ENCODE data around the gene BLVRB. TPM values are rescaled to one million over a fixed set of nuclear protein-coding genes. Genes with fewer than 3 reads are reported as not detected.
A peak's percentile ranks its signal among the peaks of the same experiment; 100 is the strongest.

Gene BLVRB
- total RNA-seq, 1 experiment from 2014 or later = 45.6 TPM

- ATAC-seq (peak; percentile 88), DNase-seq (ENCODE audit: low read depth, low spot score) (no peak)
- H3K4me1 ChIP-seq (ENCODE audit: control insufficient read depth, insufficient read depth, low read length) = peaks cover 9% of the 10 kb centered on the region
- no peaks in the 10 kb centered on the region for H3K9me3 ChIP-seq (ENCODE audit: control insufficient read depth, insufficient read depth, low read depth, low read length)
- peak within 1 kb of the TSS; percentile 74 to 100 for H3K4me3 ChIP-seq (ENCODE audit: low read depth in 2 of 2, low read length in 2 of 2)
- H3K36me3 ChIP-seq (ENCODE audit: control insufficient read depth, insufficient read depth, low read length) = peaks cover 7% of the 10 kb centered on the region
- H3K27me3 ChIP-seq (ENCODE audit: control insufficient read depth, insufficient read depth, low read length) = no peaks in the 10 kb centered on the region
- TF ChIP-seq CTCF (IDR thresholded peaks at IDR 0.05) = no peak
- TF ChIP-seq TCF7L2 (IDR thresholded peaks at IDR 0.05; ENCODE audit: low read depth, low read length) = no peak
- peak; percentile 84; the same call in 1 of the 2 replicates for TF ChIP-seq POLR2AphosphoS5 (IDR thresholded peaks at IDR 0.05; ENCODE audit: low read depth, low read length)
- peak; percentile 68; the same call in 1 of the 2 replicates for TF ChIP-seq SIN3A (IDR thresholded peaks at IDR 0.05; ENCODE audit: borderline replicate concordance, insufficient read depth, low read depth, low read length)
- TF ChIP-seq REST (IDR thresholded peaks at IDR 0.05; ENCODE audit: insufficient read depth in 1 of 2, low read depth in 2 of 2, low read length in 1 of 2) = no peak
- in situ Hi-C loops (cut with HindIII; ENCODE audit: low pct_unique_long_range_greater_than_20kb, low sequenced_read_pairs) = no loop called here
- POLR2A ChIA-PET = interaction anchor here (0.7 kb wide), 1 partner anchor 9 kb away, joined by 9 read pairs; no protein-coding TSS in a partner anchor
- CTCF ChIA-PET = no interaction called here
- H3K27ac ChIP-seq (ENCODE audit: low read length) = peak within 1 kb of the TSS; percentile 89
- no TSS peak for BruUV-seq (replicated peaks)
- intact Hi-C loops (cut with micrococcal nuclease; ENCODE audit: unreplicated experiment) = loop anchor here (5.0 kb wide), 1 partner anchor 137 kb away; no protein-coding TSS in a partner anchor
These were observed 21.3 kb downstream of the BLVRB start, which contains the start of gene SERTAD3 for GRCh38 chr19:40444000-40444824. SERTAD3 (minus strand) TSS chr19:40444335; CDS start chr19:40442080, 2,255 bp downstream.

- ChIA-PET CTCF (interaction anchor here (0.6 kb wide), 1 partner anchor 159 kb away, joined by 3 read pairs; no protein-coding TSS in a partner anchor), POLR2A (no interaction called here)
- TF ChIP-seq SIN3A (IDR thresholded peaks at IDR 0.05; ENCODE audit: borderline replicate concordance, insufficient read depth, low read depth, low read length) (0 out of 2 replicates have a peak, but pooled peaks have one; percentile 52), REST (IDR thresholded peaks at IDR 0.05; ENCODE audit: insufficient read depth in 1 of 2, low read depth in 2 of 2, low read length in 1 of 2) (no peak), CTCF (IDR thresholded peaks at IDR 0.05) (no peak), POLR2AphosphoS5 (IDR thresholded peaks at IDR 0.05; ENCODE audit: low read depth, low read length) (0 out of 2 replicates have a peak, but pooled peaks have one; percentile 66), TCF7L2 (IDR thresholded peaks at IDR 0.05; ENCODE audit: low read depth, low read length) (no peak)
- Histone ChIP-seq H3K27ac (ENCODE audit: low read length) (peak overlapping the region; percentile 87), H3K9me3 (ENCODE audit: control insufficient read depth, insufficient read depth, low read depth, low read length) (no peaks in the 10 kb centered on the region), H3K36me3 (ENCODE audit: control insufficient read depth, insufficient read depth, low read length) (peaks cover 7% of the 10 kb centered on the region), H3K4me3 (ENCODE audit: low read depth in 2 of 2, low read length in 2 of 2) (peak overlapping the region; percentile 74 to 100), H3K4me1 (ENCODE audit: control insufficient read depth, insufficient read depth, low read length) (peaks cover 9% of the 10 kb centered on the region), H3K27me3 (ENCODE audit: control insufficient read depth, insufficient read depth, low read length) (no peaks in the 10 kb centered on the region)
- in situ Hi-C loops (cut with HindIII; ENCODE audit: low pct_unique_long_range_greater_than_20kb, low sequenced_read_pairs) (no loop called here), intact Hi-C loops (cut with micrococcal nuclease; ENCODE audit: unreplicated experiment) (loop anchor here (5.0 kb wide), 1 partner anchor 136 kb away; no protein-coding TSS in a partner anchor)
- peak; percentile 88 for ATAC-seq
- peak; percentile 93 for DNase-seq (ENCODE audit: low read depth, low spot score)
- TSS peak; percentile 93 for BruUV-seq (replicated peaks)
These were observed 22.2 kb downstream of the BLVRB start for GRCh38 chr19:40443131-40443999.
